DND-41 (cell line): Measurements from ENCODE around the gene SIRT2.

Source experiments
- ATAC-seq: fragments of 200-7000 bp; cut with Tn5 transposase; 3 replicates; pipeline ENCODE4 v1.9.1; 2021; ENCODE audit warnings: low read depth; ENCODE audit not compliant: insufficient read depth
- DNase-seq: peaks from one replicate; pipeline ENCODE4 v3.0.0-alpha.2; 2020
- H2AFZ ChIP-seq: 2 replicates; pipeline ENCODE4 v1.6.0; 2012; ENCODE audit warnings: low read depth, low read length
- H3K27ac ChIP-seq: 2 replicates; pipeline ENCODE4 v1.5.1; 2012; ENCODE audit warnings: low read length, inconsistent platforms
- H3K27me3 ChIP-seq: fragments of 200-600 bp; sonication (generic); 2 replicates; pipeline ENCODE4 v1.6.0; 2012; ENCODE audit warnings: low read length, mild to moderate bottlenecking, inconsistent platforms; ENCODE audit not compliant: insufficient read depth, poor library complexity
- H3K36me3 ChIP-seq: 2 replicates; pipeline ENCODE4 v1.5.1; 2012; ENCODE audit warnings: low read length, inconsistent platforms; ENCODE audit not compliant: insufficient read depth
- H3K4me1 ChIP-seq: 2 replicates; pipeline ENCODE4 v1.5.1; 2012; ENCODE audit warnings: mild to moderate bottlenecking, low read length; ENCODE audit not compliant: insufficient read depth
- H3K4me2 ChIP-seq: 2 replicates; pipeline ENCODE4 v1.6.0; 2012; ENCODE audit warnings: mild to moderate bottlenecking, moderate library complexity, low read length, inconsistent platforms; ENCODE audit not compliant: insufficient read depth
- H3K4me3 ChIP-seq, 2 experiments: fragments of 200-600 bp in 1 of 2; shearing (Covaris generic) in 1 of 2; 2 replicates each; pipeline ENCODE4 v1.5.1; 2012 to 2016; ENCODE audit warnings: inconsistent platforms in 2 of 2, low read length in 2 of 2, mild to moderate bottlenecking in 2 of 2, low read depth in 1 of 2, moderate library complexity in 1 of 2
- H3K79me2 ChIP-seq: 2 replicates; pipeline ENCODE4 v1.6.0; 2012; ENCODE audit warnings: low read length, inconsistent platforms; ENCODE audit not compliant: insufficient read depth
- H3K9ac ChIP-seq: 2 replicates; pipeline ENCODE4 v1.6.0; 2012; ENCODE audit warnings: low read depth, mild to moderate bottlenecking, inconsistent platforms, low read length, moderate library complexity
- H3K9me3 ChIP-seq: 2 replicates; pipeline ENCODE4 v1.5.1; 2012; ENCODE audit warnings: low read length, moderate library complexity, mild to moderate bottlenecking, inconsistent platforms; ENCODE audit not compliant: insufficient read depth, severe bottlenecking
- H4K20me1 ChIP-seq: 2 replicates; pipeline ENCODE4 v1.6.0; 2012; ENCODE audit warnings: low read length; ENCODE audit not compliant: insufficient read depth
- EZH2 ChIP-seq: IDR thresholded peaks from 3 replicates; pipeline ENCODE4 v1.6.1; 2012; ENCODE audit warnings: borderline replicate concordance, low read depth, mild to moderate bottlenecking, moderate library complexity, low read length, inconsistent platforms; ENCODE audit not compliant: severe bottlenecking
- TF ChIP-seq, protein P1 (sequence below): IDR thresholded peaks from 2 replicates; pipeline ENCODE4 v1.5.1; 2012; ENCODE audit warnings: borderline replicate concordance, low read length, moderate library complexity, mild to moderate bottlenecking; ENCODE audit not compliant: poor library complexity, severe bottlenecking; ENCODE audit errors: extremely low read depth

The SIRT2 gene

DNA sequence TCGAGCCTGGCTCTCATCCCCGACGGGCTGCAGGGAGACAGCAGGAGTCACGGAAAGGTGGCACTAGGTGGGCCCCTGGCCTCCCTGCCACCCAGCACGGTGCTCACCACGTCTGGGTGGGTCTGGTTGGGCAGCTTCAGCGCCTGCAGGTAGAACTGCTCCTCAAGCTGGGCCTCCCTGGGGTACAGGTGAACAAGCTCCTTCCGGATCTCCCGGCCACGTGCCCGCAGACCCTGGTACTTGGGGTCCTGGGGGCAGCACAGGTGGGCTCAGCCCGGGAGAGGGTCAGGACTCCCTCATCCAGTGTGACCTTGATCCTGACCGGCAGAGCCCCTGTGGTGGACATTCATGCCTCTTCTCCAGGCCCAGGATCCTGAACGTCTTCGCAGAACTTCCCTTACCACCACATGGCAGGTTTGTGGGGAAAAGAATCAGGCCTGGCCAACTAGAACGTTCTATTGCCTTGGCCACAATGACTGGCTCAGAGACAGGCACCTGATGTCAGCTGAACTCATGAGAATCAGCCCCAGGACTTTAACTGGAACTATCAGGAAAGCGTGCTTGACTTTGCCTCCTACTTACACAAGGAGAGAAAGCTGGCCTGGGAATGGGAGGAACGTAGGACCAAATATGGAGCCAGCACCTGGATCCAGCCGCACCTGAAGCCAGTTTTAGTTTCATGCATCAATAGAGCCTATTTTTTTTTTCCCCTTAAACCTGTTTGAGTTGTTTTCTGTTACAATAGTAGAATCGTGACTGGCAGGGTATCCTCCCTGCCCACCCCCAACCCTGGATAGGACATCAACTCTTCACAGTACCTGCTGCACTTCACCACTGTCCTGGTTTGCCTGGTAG lies 22.2 kb upstream of the SIRT2 start:
- no peak for TF ChIP-seq EZH2
- TF ChIP-seq, protein P1, sequence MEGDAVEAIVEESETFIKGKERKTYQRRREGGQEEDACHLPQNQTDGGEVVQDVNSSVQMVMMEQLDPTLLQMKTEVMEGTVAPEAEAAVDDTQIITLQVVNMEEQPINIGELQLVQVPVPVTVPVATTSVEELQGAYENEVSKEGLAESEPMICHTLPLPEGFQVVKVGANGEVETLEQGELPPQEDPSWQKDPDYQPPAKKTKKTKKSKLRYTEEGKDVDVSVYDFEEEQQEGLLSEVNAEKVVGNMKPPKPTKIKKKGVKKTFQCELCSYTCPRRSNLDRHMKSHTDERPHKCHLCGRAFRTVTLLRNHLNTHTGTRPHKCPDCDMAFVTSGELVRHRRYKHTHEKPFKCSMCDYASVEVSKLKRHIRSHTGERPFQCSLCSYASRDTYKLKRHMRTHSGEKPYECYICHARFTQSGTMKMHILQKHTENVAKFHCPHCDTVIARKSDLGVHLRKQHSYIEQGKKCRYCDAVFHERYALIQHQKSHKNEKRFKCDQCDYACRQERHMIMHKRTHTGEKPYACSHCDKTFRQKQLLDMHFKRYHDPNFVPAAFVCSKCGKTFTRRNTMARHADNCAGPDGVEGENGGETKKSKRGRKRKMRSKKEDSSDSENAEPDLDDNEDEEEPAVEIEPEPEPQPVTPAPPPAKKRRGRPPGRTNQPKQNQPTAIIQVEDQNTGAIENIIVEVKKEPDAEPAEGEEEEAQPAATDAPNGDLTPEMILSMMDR, result no peak
- DNase-seq, result no peak
- no peak overlapping the region for H3K27ac ChIP-seq
- no peak overlapping the region for H3K9ac ChIP-seq
- no peak overlapping the region for H2AFZ ChIP-seq
- no peaks in the 10 kb centered on the region for H3K27me3 ChIP-seq
- no peaks in the 10 kb centered on the region for H3K4me1 ChIP-seq
- no peaks in the 10 kb centered on the region for H3K79me2 ChIP-seq
- H4K20me1 ChIP-seq, result no peaks in the 10 kb centered on the region; the same call in 1 of the 2 replicates
- no peak overlapping the region for H3K4me3 ChIP-seq
- no peak for ATAC-seq
- H3K9me3 ChIP-seq, result no peaks in the 10 kb centered on the region
- H3K36me3 ChIP-seq, result peaks cover 50% of the 10 kb centered on the region
- no peak overlapping the region for H3K4me2 ChIP-seq

DNA sequence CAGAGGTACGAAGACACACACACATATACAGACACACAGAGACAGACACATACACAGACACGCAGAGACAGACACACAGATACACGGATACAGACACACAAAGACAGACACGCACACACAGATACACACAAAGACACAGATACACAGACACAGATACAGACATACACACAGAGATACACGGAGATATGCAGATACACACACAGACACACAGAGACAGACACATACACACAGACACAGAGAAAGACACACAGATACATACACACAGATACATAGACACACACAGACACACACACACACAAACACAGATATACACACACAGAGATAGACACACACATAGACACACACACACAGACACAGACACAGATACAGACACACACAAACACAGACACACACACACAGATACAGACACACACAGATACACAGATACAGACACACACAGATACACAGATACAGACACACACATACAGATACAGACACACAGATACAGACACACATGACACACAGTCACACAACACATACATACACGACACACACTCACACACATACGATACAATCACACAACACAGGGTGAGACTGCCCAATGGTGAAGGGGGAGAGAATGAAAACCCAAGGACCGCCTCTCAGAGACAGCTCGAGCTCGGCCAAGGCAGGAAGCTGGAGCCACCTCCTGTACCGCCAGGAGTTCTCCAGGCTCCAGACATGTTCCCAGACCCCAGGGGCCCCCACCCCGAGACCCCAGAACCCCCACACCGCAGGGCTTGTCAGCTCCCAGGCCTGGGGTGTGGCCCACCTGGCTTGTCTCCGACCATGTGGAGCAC lies 21.4 kb upstream of the SIRT2 start:
- TF ChIP-seq, protein P1, result no peak
- no peak for TF ChIP-seq EZH2
- Histone ChIP-seq H3K36me3 (peaks cover 42% of the 10 kb centered on the region), H3K27me3 (no peaks in the 10 kb centered on the region), H3K4me2 (no peak overlapping the region), H3K4me3 (no peak overlapping the region), H3K27ac (no peak overlapping the region), H2AFZ (no peak overlapping the region), H3K9ac (no peak overlapping the region), H3K79me2 (no peaks in the 10 kb centered on the region), H4K20me1 (no peaks in the 10 kb centered on the region; the same call in 1 of the 2 replicates), H3K9me3 (no peaks in the 10 kb centered on the region), H3K4me1 (no peaks in the 10 kb centered on the region)
- peak; percentile 10; the same call in 1 of the 3 replicates for ATAC-seq
- DNase-seq, result no peak

DNA sequence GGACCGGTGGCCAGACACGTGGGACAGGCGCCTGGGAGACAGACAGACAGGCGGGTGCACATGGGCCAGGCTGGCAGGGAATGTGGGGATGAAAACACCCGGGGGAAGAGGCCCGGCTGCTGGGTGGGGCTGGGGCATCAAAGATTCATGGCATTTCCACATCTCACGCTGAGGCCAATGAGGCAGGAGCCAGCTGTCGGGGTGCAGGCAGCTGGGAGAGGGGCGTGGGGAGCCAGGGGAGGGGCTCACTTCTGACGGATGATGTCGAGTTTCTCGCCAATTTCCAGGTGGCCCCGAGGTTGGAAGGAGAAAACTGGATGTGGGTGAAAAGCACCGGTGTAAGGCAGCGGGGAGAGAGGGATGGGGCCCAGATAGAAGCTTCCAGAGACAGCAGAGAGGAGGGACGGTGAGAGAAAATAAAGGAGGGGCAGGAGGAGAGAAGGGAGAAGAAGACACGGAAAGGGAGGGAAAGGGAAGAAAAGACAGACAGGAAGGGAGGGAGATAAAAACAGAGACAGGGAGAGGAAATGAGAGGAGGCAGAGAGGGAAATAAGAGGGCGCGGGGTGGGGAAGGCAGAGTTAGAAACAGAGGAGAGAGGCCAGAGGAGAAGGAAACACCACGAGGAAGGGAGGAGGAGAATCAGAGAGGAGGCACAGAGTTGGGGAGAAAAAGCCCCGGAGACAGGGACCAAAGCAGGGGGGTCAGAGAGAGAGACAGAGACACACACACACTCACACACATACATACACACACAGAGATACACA lies 20.6 kb upstream of the SIRT2 start:
- Histone ChIP-seq H3K4me3 (no peak overlapping the region), H3K4me1 (no peaks in the 10 kb centered on the region), H3K9me3 (no peaks in the 10 kb centered on the region), H3K36me3 (peaks cover 35% of the 10 kb centered on the region), H3K79me2 (no peaks in the 10 kb centered on the region), H4K20me1 (no peaks in the 10 kb centered on the region; the same call in 1 of the 2 replicates), H3K9ac (no peak overlapping the region), H3K27me3 (no peaks in the 10 kb centered on the region), H3K27ac (no peak overlapping the region), H3K4me2 (no peak overlapping the region), H2AFZ (no peak overlapping the region)
- TF ChIP-seq, protein P1, result no peak
- TF ChIP-seq EZH2, result no peak
- ATAC-seq (no peak), DNase-seq (no peak)
